Natural killer cell (primary cell): Measurements from ENCODE around the gene CTLA4. TPM values are rescaled to one million over a fixed set of nuclear protein-coding genes. Genes with fewer than 3 reads are reported as not detected.

Experiments
- ATAC-seq, 3 donors: fragments of 150-1000 bp in 2 of 3; fragments of 200-7000 bp in 1 of 3; cut with Tn5 transposase; 1 replicate in 1 of 3; 2 replicates in 2 of 3; pipeline ENCODE4 v1.10.0; 2021; ENCODE audit warnings: mild to moderate bottlenecking in 2 of 3, moderate library complexity in 2 of 3
- DNase-seq, 2 donors: peaks; one replicate each; pipeline versions ENCODE4 v3.0.0 to v3.0.0-alpha.2; 2013 to 2021; ENCODE audit warnings: mixed read lengths in 1 of 2
- H3K27ac ChIP-seq: one replicate; pipeline ENCODE4 v1.5.1; 2013; ENCODE audit warnings: mild to moderate bottlenecking, low read length
- H3K27me3 ChIP-seq: one replicate; pipeline ENCODE4 v1.6.1; 2013; ENCODE audit warnings: low read length; ENCODE audit not compliant: control insufficient read depth, insufficient read depth
- H3K36me3 ChIP-seq: one replicate; pipeline ENCODE4 v1.6.1; 2013; ENCODE audit warnings: low read length; ENCODE audit not compliant: control insufficient read depth, insufficient read depth
- H3K4me1 ChIP-seq: one replicate; pipeline ENCODE4 v1.6.1; 2013; ENCODE audit warnings: low read length; ENCODE audit not compliant: control insufficient read depth, insufficient read depth
- H3K4me3 ChIP-seq: one replicate; pipeline ENCODE4 v1.5.1; 2013; ENCODE audit warnings: low read length
- H3K9me3 ChIP-seq: one replicate; pipeline ENCODE4 v1.6.1; 2013; ENCODE audit warnings: low read length; ENCODE audit not compliant: control insufficient read depth, insufficient read depth
- H3K27ac Mint-ChIP-seq, 2 donors: one replicate each; pipeline ENCODE4 v1.8.0; 2022; ENCODE audit warnings: mild to moderate bottlenecking in 2 of 2, mixed read lengths in 2 of 2, moderate library complexity in 1 of 2
- H3K27me3 Mint-ChIP-seq, 2 donors: one replicate each; pipeline ENCODE4 v1.8.0; 2022; ENCODE audit warnings: low read depth in 2 of 2, mixed read lengths in 2 of 2
- H3K36me3 Mint-ChIP-seq: one replicate; pipeline ENCODE4 v1.8.0; 2022; ENCODE audit warnings: mixed read lengths
- H3K4me1 Mint-ChIP-seq, 2 donors: one replicate each; pipeline ENCODE4 v1.8.0; 2022; ENCODE audit warnings: mixed read lengths in 2 of 2
- H3K4me3 Mint-ChIP-seq: one replicate; pipeline ENCODE4 v1.8.0; 2022; ENCODE audit warnings: mild to moderate bottlenecking, moderate library complexity, mixed read lengths
- H3K9me3 Mint-ChIP-seq, 2 donors: one replicate each; pipeline ENCODE4 v1.8.0; 2022; ENCODE audit warnings: mixed read lengths in 2 of 2
- CTCF ChIP-seq: fragments of 200-600 bp; IDR thresholded peaks from one replicate; pipeline ENCODE4 v1.8.0; 2022; ENCODE audit warnings: antibody characterized with exemption
- WGBS: methylation state at CpG from one replicate; pipeline ENCODE4 v1.1.7; 2013; ENCODE audit warnings: missing lambda C conversion rate; ENCODE audit not compliant: insufficient coverage; 5-methylcytosine and 5-hydroxymethylcytosine counted together
- intact Hi-C: fragments of 100-400 bp; cut with micrococcal nuclease; formaldehyde crosslinking; loops from one replicate; pipeline ENCODE4 v1.14.2; 2022
- total RNA-seq, 4 donors: library from RNA; stranded (reverse); fragments of 120-200 nt in 1 of 4; gene quantifications; one replicate each; pipeline versions ENCODE4 v1.2.3 to v1.2.4, GENCODE V29; 2013 to 2022

CTLA4 gene
- total RNA-seq, 3 donors from 2014 or later (not counting 1 experiment from before 2014, with no cell fraction given), result 0.31 to 2.3 (median 0.78) TPM

GRCh38 chr2:203841654-203842053 lies 25.9 kb upstream of the CTLA4 start:
- WGBS, result 98% methylated on average over 3 of the region's 5 CpGs
- no peaks in the 10 kb centered on the region for H3K36me3 Mint-ChIP-seq
- no peak overlapping the region for H3K4me3 Mint-ChIP-seq
- no peak overlapping the region for H3K27ac ChIP-seq
- intact Hi-C loops, result no loop called here
- no peak overlapping the region for H3K4me3 ChIP-seq
- DNase-seq (no peak), ATAC-seq (no peak)
- H3K4me1 ChIP-seq, result peaks cover 7% of the 10 kb centered on the region
- H3K9me3 ChIP-seq, result no peaks in the 10 kb centered on the region
- peaks cover 12 to 14% of the 10 kb centered on the region in 2 donors for H3K4me1 Mint-ChIP-seq
- no peaks in the 10 kb centered on the region for H3K27me3 ChIP-seq
- H3K9me3 Mint-ChIP-seq, result no peaks in the 10 kb centered on the region
- H3K36me3 ChIP-seq, result no peaks in the 10 kb centered on the region
- no peak for TF ChIP-seq CTCF
- H3K27ac Mint-ChIP-seq, result no peak overlapping the region
- peaks cover 2 to 14% of the 10 kb centered on the region in 2 donors for H3K27me3 Mint-ChIP-seq

- no peak overlapping the region for H3K4me3 ChIP-seq
- TF ChIP-seq CTCF, result no peak
- no peaks in the 10 kb centered on the region for H3K36me3 Mint-ChIP-seq
- H3K27me3 ChIP-seq, result no peaks in the 10 kb centered on the region
- H3K27ac ChIP-seq, result no peak overlapping the region
- H3K27ac Mint-ChIP-seq, result no peak overlapping the region
- no peak for DNase-seq
- no peak for ATAC-seq
- peaks cover 12 to 14% of the 10 kb centered on the region in 2 donors for H3K4me1 Mint-ChIP-seq
- H3K9me3 ChIP-seq, result no peaks in the 10 kb centered on the region
- no peaks in the 10 kb centered on the region for H3K36me3 ChIP-seq
- peaks cover 9 to 14% of the 10 kb centered on the region in 2 donors for H3K27me3 Mint-ChIP-seq
- peaks cover 7% of the 10 kb centered on the region for H3K4me1 ChIP-seq
- intact Hi-C loops, result no loop called here
- H3K9me3 Mint-ChIP-seq, result no peaks in the 10 kb centered on the region
- H3K4me3 Mint-ChIP-seq, result no peak overlapping the region
- 87% methylated on average over 4 of the region's 5 CpGs for WGBS
Observed at GRCh38 chr2:203842373-203842772, 25.2 kb upstream of the CTLA4 start.

GRCh38 chr2:203846490-203847105 lies 21.0 kb upstream of the CTLA4 start:
- Histone ChIP-seq H3K4me1 (no peaks in the 10 kb centered on the region), H3K27ac (no peak overlapping the region), H3K36me3 (no peaks in the 10 kb centered on the region), H3K27me3 (no peaks in the 10 kb centered on the region), H3K9me3 (no peaks in the 10 kb centered on the region), H3K4me3 (no peak overlapping the region)
- Mint-ChIP-seq H3K36me3 (no peaks in the 10 kb centered on the region), H3K4me3 (no peak overlapping the region), H3K9me3 (no peaks in the 10 kb centered on the region), H3K27ac (no peak overlapping the region), H3K27me3 (peaks cover 12 to 16% of the 10 kb centered on the region in 2 donors), H3K4me1 (no peaks in the 10 kb centered on the region)
- ATAC-seq (no peak), DNase-seq (no peak)
- TF ChIP-seq CTCF, result no peak
- 94% methylated on average over 8 of the region's 8 CpGs for WGBS
- intact Hi-C loops, result no loop called here

- no peak overlapping the region for H3K4me3 Mint-ChIP-seq
- no peak overlapping the region for H3K27ac Mint-ChIP-seq
- intact Hi-C loops, result no loop called here
- H3K27me3 Mint-ChIP-seq, result peaks cover 7 to 16% of the 10 kb centered on the region in 2 donors
- ATAC-seq (no peak), DNase-seq (no peak)
- no peak for TF ChIP-seq CTCF
- no peaks in the 10 kb centered on the region for H3K36me3 Mint-ChIP-seq
- Histone ChIP-seq H3K9me3 (no peaks in the 10 kb centered on the region), H3K27me3 (no peaks in the 10 kb centered on the region), H3K4me1 (no peaks in the 10 kb centered on the region), H3K27ac (no peak overlapping the region), H3K36me3 (no peaks in the 10 kb centered on the region), H3K4me3 (no peak overlapping the region)
- WGBS, result 83% methylated on average over 1 of the region's 2 CpGs
- H3K9me3 Mint-ChIP-seq, result no peaks in the 10 kb centered on the region
- H3K4me1 Mint-ChIP-seq, result peaks cover 0 to 6% of the 10 kb centered on the region in 2 donors
Observed at GRCh38 chr2:203849010-203849409, 18.6 kb upstream of the CTLA4 start.
